SU-DHL-6 (cell line): ENCODE results near the gene FOXD3.

Source experiments
- H2AFZ ChIP-seq: fragments of 200-600 bp; sonication (generic); 2 replicates; pipeline ENCODE4 v1.6.1; 2014; ENCODE audit warnings: low read depth, mild to moderate bottlenecking, moderate library complexity, mixed read lengths, antibody characterized with exemption, low read length; ENCODE audit not compliant: severe bottlenecking
- H3F3A ChIP-seq: fragments of 200-600 bp; shearing (Covaris generic); 2 replicates; pipeline ENCODE4 v1.6.0; 2016; ENCODE audit warnings: antibody characterized with exemption, mild to moderate bottlenecking; ENCODE audit not compliant: insufficient read depth
- H3K27ac ChIP-seq: fragments of 200-600 bp; sonication (generic); 2 replicates; pipeline ENCODE4 v1.5.1; 2016; ENCODE audit warnings: low read depth, mild to moderate bottlenecking, low read length, moderate library complexity, mixed read lengths
- H3K27me3 ChIP-seq: fragments of 200-600 bp; sonication (generic), shearing (Covaris generic); 2 replicates; pipeline ENCODE4 v1.6.0; 2014; ENCODE audit warnings: mild to moderate bottlenecking, low read length
- H3K36me3 ChIP-seq: fragments of 200-600 bp; sonication (generic); 2 replicates; pipeline ENCODE4 v1.6.1; 2014; ENCODE audit warnings: mild to moderate bottlenecking, low read length, mixed read lengths
- H3K4me2 ChIP-seq: fragments of 300-600, 200-600 bp; shearing (Covaris generic), sonication (generic); 2 replicates; pipeline ENCODE4 v1.6.0; 2014; ENCODE audit warnings: low read length, low read depth, mild to moderate bottlenecking; ENCODE audit not compliant: poor library complexity, severe bottlenecking
- H3K4me3 ChIP-seq: fragments of 200-600 bp; sonication (generic); 2 replicates; pipeline ENCODE4 v1.5.1; 2014; ENCODE audit warnings: antibody characterized with exemption, low read length, mild to moderate bottlenecking, mixed read lengths; ENCODE audit not compliant: insufficient read depth, poor library complexity, severe bottlenecking
- H3K79me2 ChIP-seq: fragments of 200-600 bp; sonication (generic); 2 replicates; pipeline ENCODE4 v1.6.1; 2014; ENCODE audit warnings: mild to moderate bottlenecking, low read length, moderate library complexity; ENCODE audit not compliant: insufficient read depth
- H3K9ac ChIP-seq: fragments of 200-600 bp; sonication (generic); 2 replicates; pipeline ENCODE4 v1.7.0; 2014; ENCODE audit warnings: mild to moderate bottlenecking, low read length
- H3K9me2 ChIP-seq: fragments of 200-600 bp; sonication (generic); replicated peaks from 2 replicates; pipeline ENCODE4 v1.6.1; 2014; ENCODE audit warnings: low read length; ENCODE audit not compliant: insufficient read depth
- H3K9me3 ChIP-seq: fragments of 200-600 bp; sonication (generic); 2 replicates; pipeline ENCODE4 v1.6.1; 2014; ENCODE audit warnings: low read length, mixed read lengths; ENCODE audit not compliant: insufficient read depth
- H4K20me1 ChIP-seq: fragments of 200-600 bp; sonication (generic); 2 replicates; pipeline ENCODE4 v1.6.1; 2014; ENCODE audit warnings: low read depth, mild to moderate bottlenecking, antibody characterized with exemption, low read length, moderate library complexity, mixed read lengths
- EZH2phosphoT487 ChIP-seq: fragments of 200-600 bp; sonication (generic), shearing (Covaris generic); conservative IDR thresholded peaks from 2 replicates; pipeline ENCODE4 v1.6.1; 2018; ENCODE audit warnings: mild to moderate bottlenecking, antibody characterized with exemption, low read length, moderate library complexity, mixed read lengths
- TF ChIP-seq, protein P1 (sequence below): fragments of 200-600 bp; sonication (generic); IDR thresholded peaks from one replicate; pipeline ENCODE4 v1.5.1; 2017; ENCODE audit warnings: antibody characterized with exemption, mild to moderate bottlenecking, low read length, moderate library complexity; ENCODE audit not compliant: insufficient read depth, poor library complexity, severe bottlenecking

FOXD3 gene

DNA sequence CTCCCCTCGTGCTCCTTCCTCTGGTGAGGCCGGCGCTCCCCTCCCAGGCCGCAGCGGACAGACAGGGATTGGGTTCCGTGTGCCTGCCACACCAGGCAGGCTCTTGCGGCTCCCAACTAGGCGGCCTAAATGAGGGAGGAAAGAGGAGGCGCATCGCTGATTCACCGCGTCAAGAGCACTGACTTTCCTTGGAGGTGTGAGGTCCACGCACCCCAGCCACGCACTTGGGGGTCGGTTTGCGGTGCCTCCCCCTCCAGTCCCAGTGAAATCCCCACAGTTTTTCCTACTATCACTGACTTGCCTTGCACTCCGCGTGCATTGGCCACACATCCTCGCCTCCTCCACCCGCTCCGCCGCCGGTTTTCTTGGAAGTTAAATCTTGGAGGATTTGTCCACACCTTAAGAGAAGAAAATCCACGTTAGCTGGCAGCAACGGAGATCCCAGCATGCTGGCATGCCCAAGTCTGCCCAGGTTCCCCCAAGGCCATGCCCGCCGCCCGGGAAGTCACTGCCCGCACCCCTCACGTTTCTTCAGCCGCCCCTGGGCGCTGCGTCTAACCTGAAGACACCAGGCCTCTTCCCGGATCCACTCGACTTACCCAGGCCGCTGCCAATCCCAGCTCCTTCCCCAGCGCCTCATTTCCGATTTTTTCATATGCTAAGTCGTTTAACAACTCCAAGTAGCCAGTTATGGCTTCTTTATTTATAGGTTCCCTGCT is 1.1 kb upstream of the FOXD3 start:
- H3K4me2 ChIP-seq, result no peak overlapping the region
- H2AFZ ChIP-seq, result no peak overlapping the region
- H3K27ac ChIP-seq, result no peak overlapping the region
- H3K4me3 ChIP-seq, result no peak overlapping the region
- TF ChIP-seq EZH2phosphoT487, result no peak
- TF ChIP-seq, protein P1, sequence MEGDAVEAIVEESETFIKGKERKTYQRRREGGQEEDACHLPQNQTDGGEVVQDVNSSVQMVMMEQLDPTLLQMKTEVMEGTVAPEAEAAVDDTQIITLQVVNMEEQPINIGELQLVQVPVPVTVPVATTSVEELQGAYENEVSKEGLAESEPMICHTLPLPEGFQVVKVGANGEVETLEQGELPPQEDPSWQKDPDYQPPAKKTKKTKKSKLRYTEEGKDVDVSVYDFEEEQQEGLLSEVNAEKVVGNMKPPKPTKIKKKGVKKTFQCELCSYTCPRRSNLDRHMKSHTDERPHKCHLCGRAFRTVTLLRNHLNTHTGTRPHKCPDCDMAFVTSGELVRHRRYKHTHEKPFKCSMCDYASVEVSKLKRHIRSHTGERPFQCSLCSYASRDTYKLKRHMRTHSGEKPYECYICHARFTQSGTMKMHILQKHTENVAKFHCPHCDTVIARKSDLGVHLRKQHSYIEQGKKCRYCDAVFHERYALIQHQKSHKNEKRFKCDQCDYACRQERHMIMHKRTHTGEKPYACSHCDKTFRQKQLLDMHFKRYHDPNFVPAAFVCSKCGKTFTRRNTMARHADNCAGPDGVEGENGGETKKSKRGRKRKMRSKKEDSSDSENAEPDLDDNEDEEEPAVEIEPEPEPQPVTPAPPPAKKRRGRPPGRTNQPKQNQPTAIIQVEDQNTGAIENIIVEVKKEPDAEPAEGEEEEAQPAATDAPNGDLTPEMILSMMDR, result no peak
- no peaks in the 10 kb centered on the region for H3K79me2 ChIP-seq
- no peaks in the 10 kb centered on the region for H3K27me3 ChIP-seq
- no peaks in the 10 kb centered on the region for H3K9me3 ChIP-seq
- H3K36me3 ChIP-seq, result no peaks in the 10 kb centered on the region
- H3F3A ChIP-seq, result peaks cover 12% of the 10 kb centered on the region; the same call in 1 of the 2 replicates
- no peaks in the 10 kb centered on the region for H3K9me2 ChIP-seq
- no peak overlapping the region for H3K9ac ChIP-seq
- no peaks in the 10 kb centered on the region for H4K20me1 ChIP-seq

DNA sequence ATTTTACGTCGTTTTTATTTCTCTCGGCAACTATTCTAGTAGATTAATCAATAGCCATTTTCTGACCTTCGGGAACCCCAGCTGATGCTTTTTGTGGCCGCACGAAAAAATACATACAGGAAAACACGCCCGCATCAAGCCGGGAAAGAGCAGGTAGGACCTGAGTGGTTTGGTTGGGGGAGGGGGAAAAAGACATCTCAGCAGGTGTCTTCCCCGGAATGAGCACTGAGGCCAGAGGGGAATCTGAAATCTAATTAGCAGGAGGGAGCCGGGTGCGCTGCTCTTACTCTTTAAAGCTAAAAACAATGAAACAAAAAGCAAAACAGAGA is 618 bp upstream of the FOXD3 start:
- peak overlapping the region; percentile 42 for H3K4me3 ChIP-seq
- no peaks in the 10 kb centered on the region for H4K20me1 ChIP-seq
- no peaks in the 10 kb centered on the region for H3K27me3 ChIP-seq
- no peaks in the 10 kb centered on the region for H3K36me3 ChIP-seq
- H3F3A ChIP-seq, result peaks cover 12% of the 10 kb centered on the region; the same call in 1 of the 2 replicates
- H3K9ac ChIP-seq, result peak overlapping the region; percentile 37; the same call in 1 of the 2 replicates
- TF ChIP-seq EZH2phosphoT487, result no peak
- TF ChIP-seq, protein P1, result no peak
- no peaks in the 10 kb centered on the region for H3K9me2 ChIP-seq
- H3K9me3 ChIP-seq, result no peaks in the 10 kb centered on the region
- H3K4me2 ChIP-seq, result peak overlapping the region; percentile 59
- H2AFZ ChIP-seq, result peak overlapping the region; percentile 62
- H3K27ac ChIP-seq, result no peak overlapping the region
- H3K79me2 ChIP-seq, result no peaks in the 10 kb centered on the region

DNA sequence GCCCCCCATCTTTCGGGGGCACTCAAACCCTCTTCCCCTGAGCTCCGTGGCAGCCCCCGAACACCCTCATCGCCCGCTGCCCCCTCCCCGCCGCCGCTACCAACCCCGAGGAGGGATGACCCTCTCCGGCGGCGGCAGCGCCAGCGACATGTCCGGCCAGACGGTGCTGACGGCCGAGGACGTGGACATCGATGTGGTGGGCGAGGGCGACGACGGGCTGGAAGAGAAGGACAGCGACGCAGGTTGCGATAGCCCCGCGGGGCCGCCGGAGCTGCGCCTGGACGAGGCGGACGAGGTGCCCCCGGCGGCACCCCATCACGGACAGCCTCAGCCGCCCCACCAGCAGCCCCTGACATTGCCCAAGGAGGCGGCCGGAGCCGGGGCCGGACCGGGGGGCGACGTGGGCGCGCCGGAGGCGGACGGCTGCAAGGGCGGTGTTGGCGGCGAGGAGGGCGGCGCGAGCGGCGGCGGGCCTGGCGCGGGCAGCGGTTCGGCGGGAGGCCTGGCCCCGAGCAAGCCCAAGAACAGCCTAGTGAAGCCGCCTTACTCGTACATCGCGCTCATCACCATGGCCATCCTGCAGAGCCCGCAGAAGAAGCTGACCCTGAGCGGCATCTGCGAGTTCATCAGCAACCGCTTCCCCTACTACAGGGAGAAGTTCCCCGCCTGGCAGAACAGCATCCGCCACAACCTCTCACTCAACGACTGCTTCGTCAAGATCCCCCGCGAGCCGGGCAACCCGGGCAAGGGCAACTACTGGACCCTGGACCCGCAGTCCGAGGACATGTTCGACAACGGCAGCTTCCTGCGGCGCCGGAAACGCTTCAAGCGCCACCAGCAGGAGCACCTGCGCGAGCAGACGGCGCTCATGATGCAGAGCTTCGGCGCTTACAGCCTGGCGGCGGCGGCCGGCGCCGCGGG is 837 bp downstream of the FOXD3 start:
- Histone ChIP-seq H3K9me3 (no peaks in the 10 kb centered on the region), H3K4me3 (no peak overlapping the region), H3F3A (peaks cover 12% of the 10 kb centered on the region; the same call in 1 of the 2 replicates), H4K20me1 (no peaks in the 10 kb centered on the region), H3K27me3 (no peaks in the 10 kb centered on the region), H3K9ac (no peak overlapping the region), H3K79me2 (no peaks in the 10 kb centered on the region), H3K4me2 (no peak overlapping the region), H3K27ac (no peak overlapping the region), H2AFZ (no peak overlapping the region), H3K36me3 (no peaks in the 10 kb centered on the region), H3K9me2 (no peaks in the 10 kb centered on the region)
- TF ChIP-seq, protein P1, result no peak
- TF ChIP-seq EZH2phosphoT487, result no peak
